ENCODE data around the gene ANAPC5. TPM values are rescaled to one million over a fixed set of nuclear protein-coding genes. Genes with fewer than 3 reads are reported as not detected.
"Not testable (repeated sequence)": the region's sequence is repeated elsewhere in the genome, so short reads cannot be mapped to it uniquely, and the experiment has no call there.

Gene ANAPC5
- total and polyA plus RNA-seq, 7 experiments from 2014 or later, result 88.1 to 172 (median 141) TPM

DNA sequence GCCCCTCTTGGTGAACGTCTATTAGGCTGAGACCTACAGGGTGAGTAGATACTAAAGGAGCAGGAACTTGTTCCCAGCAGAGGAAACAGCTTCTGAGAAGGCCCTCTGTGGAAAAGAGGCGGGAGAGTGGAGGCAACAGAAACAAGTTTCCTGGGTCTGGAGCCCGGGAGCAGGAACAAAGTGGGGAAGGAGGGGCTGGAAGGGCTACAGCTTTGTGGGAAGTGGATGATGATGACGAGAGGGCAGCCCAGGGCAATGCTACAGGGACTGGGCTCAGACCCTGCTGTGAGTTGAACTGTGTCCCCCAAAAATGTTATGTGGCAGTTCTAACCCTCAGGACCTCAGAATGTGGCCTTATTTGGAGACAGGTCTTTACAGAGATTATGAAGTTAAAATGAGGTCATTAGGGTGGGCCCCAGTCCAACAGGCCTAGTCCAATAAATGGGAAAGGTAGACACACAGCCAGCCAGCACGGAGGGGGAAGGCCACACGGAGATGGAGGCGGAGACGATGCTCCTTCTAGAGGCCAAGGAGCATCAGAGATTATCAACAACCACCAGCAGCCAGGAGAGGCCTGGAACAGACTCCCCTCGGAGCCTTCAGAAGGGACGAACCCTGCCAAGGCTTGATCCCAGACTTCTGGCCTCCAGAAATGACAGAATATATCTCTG is 70.0 kb downstream of the ANAPC5 start:
- Histone ChIP-seq H3K9me3 (ENCODE audit: control insufficient read depth in 2 of 3, low read length in 3 of 3) (no peaks in the 10 kb centered on the region), H3K4me1 (ENCODE audit: control insufficient read depth in 2 of 2, insufficient read depth in 2 of 2, low read length in 2 of 2) (no peaks in the 10 kb centered on the region), H3K27me3 (ENCODE audit: control insufficient read depth in 2 of 2, insufficient read depth in 2 of 2, low read length in 2 of 2) (no peaks in the 10 kb centered on the region), H3K36me3 (ENCODE audit: control insufficient read depth in 2 of 3, insufficient read depth in 3 of 3, low read length in 3 of 3) (peaks cover 0 to 8% (median 0%) of the 10 kb centered on the region in 3 experiments), H3K27ac (ENCODE audit: low read depth, low read length) (no peak overlapping the region), H3K4me3 (ENCODE audit: low read length) (no peak overlapping the region)
- Mint-ChIP-seq H3K36me3 (peaks cover 0 to 18% (median 3%) of the 10 kb centered on the region in 5 donors), H3K9me3 (no peaks in the 10 kb centered on the region), H3K27me3 (no peaks in the 10 kb centered on the region), H3K4me3 (no peak overlapping the region), H3K4me1 (peaks cover 0 to 6% (median 0%) of the 10 kb centered on the region in 7 donors), H3K27ac (peak overlapping the region in 2 of 9 donors; percentile 26 to 29)
- intact Hi-C loops (cut with micrococcal nuclease), result no loop called here
- ChIA-PET POLR2A (no interaction called here), CTCF (no interaction called here)
- ATAC-seq (no peak), DNase-seq (no peak)

DNA sequence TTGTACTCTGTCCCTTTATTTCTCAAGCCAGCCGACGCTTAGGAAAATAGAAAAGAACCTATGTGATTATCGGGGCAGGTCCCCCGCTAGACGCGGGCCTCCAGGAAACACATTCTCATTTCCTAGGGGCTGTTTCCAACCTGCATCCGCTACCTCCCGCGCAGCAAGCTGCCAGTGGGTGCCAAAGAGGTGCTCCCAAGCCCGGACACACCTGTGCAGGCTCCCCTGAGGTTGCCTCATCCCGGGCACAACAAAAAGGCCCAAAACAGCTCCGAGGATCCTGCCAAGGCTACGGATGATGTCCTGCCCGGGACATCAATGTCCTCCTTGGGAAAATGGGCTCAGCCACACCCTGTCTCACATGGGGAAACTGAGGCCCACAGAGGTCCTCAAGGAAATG is 71.1 kb downstream of the ANAPC5 start:
- not testable (repeated sequence) for H3K27ac Mint-ChIP-seq

DNA sequence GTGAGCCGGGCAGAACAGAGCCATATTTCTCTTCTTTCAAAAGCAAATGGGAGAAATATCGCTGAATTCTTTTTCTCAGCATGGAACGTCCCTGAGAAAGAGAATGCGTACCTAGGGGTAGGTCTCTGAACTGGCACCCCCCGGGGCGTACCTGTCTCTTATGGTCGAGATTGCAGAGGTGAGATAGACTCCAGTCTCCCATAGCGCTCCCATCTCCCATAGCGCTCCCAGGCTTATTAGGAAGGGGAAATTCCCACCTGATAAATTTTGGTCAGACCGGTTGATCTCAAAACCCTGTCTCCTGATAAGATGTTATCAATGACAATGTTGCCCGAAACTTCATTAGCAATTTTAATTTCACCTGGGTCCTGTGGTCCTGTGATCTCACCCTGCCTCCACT is 71.7 kb downstream of the ANAPC5 start:
- DNase-seq; H3K4me3 Mint-ChIP-seq; H3K4me3 ChIP-seq (ENCODE audit: low read length); ATAC-seq; H3K27me3 ChIP-seq (ENCODE audit: control insufficient read depth in 2 of 2, insufficient read depth in 2 of 2, low read length in 2 of 2); H3K27me3 Mint-ChIP-seq; intact Hi-C loops (cut with micrococcal nuclease); H3K36me3 ChIP-seq (ENCODE audit: control insufficient read depth in 2 of 3, insufficient read depth in 3 of 3, low read length in 3 of 3); H3K27ac Mint-ChIP-seq; H3K9me3 Mint-ChIP-seq; H3K9me3 ChIP-seq (ENCODE audit: control insufficient read depth in 2 of 3, low read length in 3 of 3); H3K27ac ChIP-seq (ENCODE audit: low read depth, low read length); CTCF ChIA-PET; H3K4me1 Mint-ChIP-seq; H3K4me1 ChIP-seq (ENCODE audit: control insufficient read depth in 2 of 2, insufficient read depth in 2 of 2, low read length in 2 of 2); POLR2A ChIA-PET: not testable (repeated sequence)
- peaks cover 0 to 18% (median 9%) of the 10 kb centered on the region in 5 donors for H3K36me3 Mint-ChIP-seq

More for the DNA sequence above, 71.1 kb downstream of the ANAPC5 start:
- POLR2A ChIA-PET; ATAC-seq; H3K9me3 ChIP-seq (ENCODE audit: control insufficient read depth in 2 of 3, low read length in 3 of 3); H3K4me3 Mint-ChIP-seq; H3K4me3 ChIP-seq (ENCODE audit: low read length); intact Hi-C loops (cut with micrococcal nuclease); H3K36me3 ChIP-seq (ENCODE audit: control insufficient read depth in 2 of 3, insufficient read depth in 3 of 3, low read length in 3 of 3); H3K27ac ChIP-seq (ENCODE audit: low read depth, low read length); H3K27me3 ChIP-seq (ENCODE audit: control insufficient read depth in 2 of 2, insufficient read depth in 2 of 2, low read length in 2 of 2); CTCF ChIA-PET; H3K9me3 Mint-ChIP-seq; DNase-seq; H3K27me3 Mint-ChIP-seq; H3K4me1 Mint-ChIP-seq; H3K4me1 ChIP-seq (ENCODE audit: control insufficient read depth in 2 of 2, insufficient read depth in 2 of 2, low read length in 2 of 2): not testable (repeated sequence)
- peaks cover 0 to 18% (median 7%) of the 10 kb centered on the region in 5 donors for H3K36me3 Mint-ChIP-seq

DNA sequence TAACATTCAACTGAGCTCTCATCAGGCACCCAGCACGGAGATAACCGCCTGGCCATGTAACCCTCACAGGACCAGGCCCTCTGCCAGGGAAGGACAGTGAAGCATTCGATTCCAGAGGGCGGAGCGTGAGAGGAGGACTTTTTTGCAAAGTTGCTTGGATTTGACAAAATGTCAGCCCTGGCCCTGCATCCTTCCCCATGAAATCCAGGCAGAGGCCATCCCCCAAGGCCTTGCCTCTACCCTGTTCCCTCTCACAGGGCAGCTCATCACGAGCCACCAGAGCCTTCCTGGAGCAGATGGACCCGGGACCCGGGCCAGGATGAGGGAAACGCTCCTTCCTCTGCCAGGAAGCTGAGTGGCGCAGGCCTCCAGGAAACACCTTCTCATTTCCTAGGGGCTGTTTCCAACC is 72.7 kb downstream of the ANAPC5 start:
- no peak overlapping the region for H3K27ac Mint-ChIP-seq
- no peak for ATAC-seq
- CTCF ChIA-PET, result no interaction called here

DNA sequence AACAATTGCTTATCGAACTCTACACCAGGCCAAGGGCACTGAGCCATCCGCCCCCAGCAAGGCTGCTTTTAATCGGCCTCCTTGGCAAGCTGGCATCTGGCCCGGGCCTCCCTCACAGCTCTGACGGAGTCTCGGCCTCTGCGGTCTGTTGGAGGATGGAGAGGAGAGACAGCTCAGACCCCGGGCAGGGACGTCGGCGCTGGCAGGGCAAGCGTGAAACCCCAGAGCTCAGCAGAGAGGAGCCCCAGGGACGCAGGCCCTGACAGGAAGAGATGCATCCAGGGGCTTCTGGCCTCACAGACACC is 73.2 kb downstream of the ANAPC5 start:
- no peak overlapping the region for H3K27ac Mint-ChIP-seq
- H3K27me3 ChIP-seq (ENCODE audit: control insufficient read depth in 2 of 2, insufficient read depth in 2 of 2, low read length in 2 of 2), result no peaks in the 10 kb centered on the region
- peaks cover 0 to 18% (median 10%) of the 10 kb centered on the region in 5 donors for H3K36me3 Mint-ChIP-seq
- H3K36me3 ChIP-seq (ENCODE audit: control insufficient read depth in 2 of 3, insufficient read depth in 3 of 3, low read length in 3 of 3), result peaks cover 0 to 12% (median 0%) of the 10 kb centered on the region in 3 experiments
- no peak for DNase-seq
- intact Hi-C loops (cut with micrococcal nuclease), result no loop called here
- ATAC-seq, result no peak
- H3K27me3 Mint-ChIP-seq, result no peaks in the 10 kb centered on the region
- POLR2A ChIA-PET, result no interaction called here
- H3K4me1 ChIP-seq (ENCODE audit: control insufficient read depth in 2 of 2, insufficient read depth in 2 of 2, low read length in 2 of 2), result no peaks in the 10 kb centered on the region
- H3K27ac ChIP-seq (ENCODE audit: low read depth, low read length), result no peak overlapping the region
- peaks cover 0 to 5% (median 0%) of the 10 kb centered on the region in 7 donors for H3K4me1 Mint-ChIP-seq
- H3K4me3 Mint-ChIP-seq, result no peak overlapping the region
- no peaks in the 10 kb centered on the region for H3K9me3 ChIP-seq (ENCODE audit: control insufficient read depth in 2 of 3, low read length in 3 of 3)
- CTCF ChIA-PET, result no interaction called here
- H3K4me3 ChIP-seq (ENCODE audit: low read length), result no peak overlapping the region
- H3K9me3 Mint-ChIP-seq, result no peaks in the 10 kb centered on the region

More for the DNA sequence above, 72.7 kb downstream of the ANAPC5 start:
- H3K27ac ChIP-seq (ENCODE audit: low read depth, low read length), result no peak overlapping the region
- H3K4me3 ChIP-seq (ENCODE audit: low read length), result no peak overlapping the region
- intact Hi-C loops (cut with micrococcal nuclease), result no loop called here
- no peak overlapping the region for H3K4me3 Mint-ChIP-seq
- H3K9me3 ChIP-seq (ENCODE audit: control insufficient read depth in 2 of 3, low read length in 3 of 3), result no peaks in the 10 kb centered on the region
- H3K9me3 Mint-ChIP-seq, result no peaks in the 10 kb centered on the region
- peaks cover 0 to 18% (median 10%) of the 10 kb centered on the region in 5 donors for H3K36me3 Mint-ChIP-seq
- no peak for DNase-seq
- no peaks in the 10 kb centered on the region for H3K4me1 ChIP-seq (ENCODE audit: control insufficient read depth in 2 of 2, insufficient read depth in 2 of 2, low read length in 2 of 2)
- no peaks in the 10 kb centered on the region for H3K27me3 Mint-ChIP-seq
- H3K4me1 Mint-ChIP-seq, result peaks cover 0 to 5% (median 0%) of the 10 kb centered on the region in 7 donors
- H3K27me3 ChIP-seq (ENCODE audit: control insufficient read depth in 2 of 2, insufficient read depth in 2 of 2, low read length in 2 of 2), result no peaks in the 10 kb centered on the region
- POLR2A ChIA-PET, result no interaction called here
- peaks cover 0 to 8% (median 0%) of the 10 kb centered on the region in 3 experiments for H3K36me3 ChIP-seq (ENCODE audit: control insufficient read depth in 2 of 3, insufficient read depth in 3 of 3, low read length in 3 of 3)

DNA sequence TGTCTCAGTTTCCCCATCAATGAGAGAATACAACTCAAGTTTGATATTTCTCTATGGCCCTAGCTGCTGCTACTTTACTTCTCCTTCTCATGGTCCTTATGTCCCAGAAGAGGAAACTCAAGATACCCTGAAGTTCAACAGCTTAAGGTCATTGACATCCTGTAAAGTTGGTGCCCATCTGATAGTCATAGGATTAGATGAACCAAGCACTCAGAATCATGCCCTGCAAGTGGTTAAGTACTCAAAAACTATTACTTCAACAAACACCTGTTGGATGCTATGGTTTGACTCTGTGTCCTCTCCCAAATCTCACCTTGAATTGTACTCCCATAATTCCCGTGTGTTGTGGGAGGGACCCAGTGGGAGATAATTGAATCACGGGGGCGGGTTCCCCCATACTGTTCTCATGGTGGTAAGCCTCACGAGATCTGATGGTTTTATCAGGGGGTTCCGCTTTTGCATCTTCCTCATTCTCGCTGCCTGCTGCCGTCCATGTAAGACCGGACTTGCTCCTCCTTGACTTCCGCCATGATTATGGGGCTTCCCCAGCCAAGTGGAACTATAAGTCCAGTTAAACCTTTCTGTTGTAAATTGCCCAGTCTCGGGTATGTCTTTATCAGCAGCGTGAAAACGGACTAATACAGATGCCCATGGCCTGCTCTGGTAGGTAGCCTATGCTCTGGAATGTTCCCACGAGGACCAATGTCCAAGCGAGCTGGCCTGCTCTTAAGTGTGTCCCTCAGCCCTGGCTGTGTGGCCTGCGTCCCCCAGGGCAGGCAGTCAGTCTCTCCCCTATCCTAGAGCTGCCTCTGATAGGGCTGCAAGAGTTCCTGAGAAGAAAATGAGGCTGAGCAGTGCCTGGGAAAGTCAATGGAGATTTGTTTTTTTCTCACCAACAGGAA is 73.8 kb downstream of the ANAPC5 start:
- ChIA-PET CTCF (no interaction called here), POLR2A (no interaction called here)
- no peaks in the 10 kb centered on the region for H3K27me3 Mint-ChIP-seq
- H3K36me3 Mint-ChIP-seq, result peaks cover 0 to 21% (median 13%) of the 10 kb centered on the region in 5 donors
- Histone ChIP-seq H3K27ac (ENCODE audit: low read depth, low read length) (no peak overlapping the region), H3K27me3 (ENCODE audit: control insufficient read depth in 2 of 2, insufficient read depth in 2 of 2, low read length in 2 of 2) (no peaks in the 10 kb centered on the region), H3K9me3 (ENCODE audit: control insufficient read depth in 2 of 3, low read length in 3 of 3) (no peaks in the 10 kb centered on the region), H3K4me3 (ENCODE audit: low read length) (no peak overlapping the region), H3K4me1 (ENCODE audit: control insufficient read depth in 2 of 2, insufficient read depth in 2 of 2, low read length in 2 of 2) (no peaks in the 10 kb centered on the region), H3K36me3 (ENCODE audit: control insufficient read depth in 2 of 3, insufficient read depth in 3 of 3, low read length in 3 of 3) (peaks cover 0 to 18% (median 0%) of the 10 kb centered on the region in 3 experiments)
- ATAC-seq (peak; percentile 66), DNase-seq (no peak)
- H3K4me1 Mint-ChIP-seq, result peaks cover 0 to 5% (median 0%) of the 10 kb centered on the region in 7 donors
- no peak overlapping the region for H3K4me3 Mint-ChIP-seq
- H3K27ac Mint-ChIP-seq, result no peak overlapping the region
- intact Hi-C loops (cut with micrococcal nuclease), result no loop called here
- H3K9me3 Mint-ChIP-seq, result no peaks in the 10 kb centered on the region

Data from naive thymus-derived CD4-positive, alpha-beta T cell (primary cell).